ENCODE measurements around the gene SLC35A1. TPM values are rescaled to one million over a fixed set of nuclear protein-coding genes. Genes with fewer than 3 reads are reported as not detected.

SLC35A1 gene
- total and polyA plus RNA-seq, 7 donors, result 5.7 to 15.3 (median 8.7) TPM

- 80 to 96% (median 94%) methylated on average over 4 of the region's 4 CpGs for WGBS, 3 donors
- Histone ChIP-seq H3K27ac (no peak overlapping the region), H3K27me3 (ENCODE audit: insufficient read depth in 3 of 3, low read length in 2 of 3) (no peaks in the 10 kb centered on the region), H3K36me3 (ENCODE audit: insufficient read depth in 1 of 2, low read depth in 1 of 2) (peaks cover 0 to 71% of the 10 kb centered on the region in 2 donors), H3K4me3 (no peak overlapping the region), H3K9me3 (no peaks in the 10 kb centered on the region), H3K4me1 (no peaks in the 10 kb centered on the region)
- DNase-seq (no peak), ATAC-seq (no peak)
- TF ChIP-seq, protein P1, sequence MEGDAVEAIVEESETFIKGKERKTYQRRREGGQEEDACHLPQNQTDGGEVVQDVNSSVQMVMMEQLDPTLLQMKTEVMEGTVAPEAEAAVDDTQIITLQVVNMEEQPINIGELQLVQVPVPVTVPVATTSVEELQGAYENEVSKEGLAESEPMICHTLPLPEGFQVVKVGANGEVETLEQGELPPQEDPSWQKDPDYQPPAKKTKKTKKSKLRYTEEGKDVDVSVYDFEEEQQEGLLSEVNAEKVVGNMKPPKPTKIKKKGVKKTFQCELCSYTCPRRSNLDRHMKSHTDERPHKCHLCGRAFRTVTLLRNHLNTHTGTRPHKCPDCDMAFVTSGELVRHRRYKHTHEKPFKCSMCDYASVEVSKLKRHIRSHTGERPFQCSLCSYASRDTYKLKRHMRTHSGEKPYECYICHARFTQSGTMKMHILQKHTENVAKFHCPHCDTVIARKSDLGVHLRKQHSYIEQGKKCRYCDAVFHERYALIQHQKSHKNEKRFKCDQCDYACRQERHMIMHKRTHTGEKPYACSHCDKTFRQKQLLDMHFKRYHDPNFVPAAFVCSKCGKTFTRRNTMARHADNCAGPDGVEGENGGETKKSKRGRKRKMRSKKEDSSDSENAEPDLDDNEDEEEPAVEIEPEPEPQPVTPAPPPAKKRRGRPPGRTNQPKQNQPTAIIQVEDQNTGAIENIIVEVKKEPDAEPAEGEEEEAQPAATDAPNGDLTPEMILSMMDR (IDR thresholded peaks at IDR 0.05), result no peak
- intact Hi-C loops (cut with DNase I), result no loop called here
Measured at GRCh38 chr6:87553159-87553765, 80.5 kb downstream of the SLC35A1 start.

GRCh38 chr6:87555506-87555905 is 82.7 kb downstream of the SLC35A1 start:
- intact Hi-C loops (cut with DNase I), result no loop called here
- Histone ChIP-seq H3K4me1 (no peaks in the 10 kb centered on the region), H3K27me3 (ENCODE audit: insufficient read depth in 3 of 3, low read length in 2 of 3) (no peaks in the 10 kb centered on the region), H3K4me3 (no peak overlapping the region), H3K36me3 (ENCODE audit: insufficient read depth in 1 of 2, low read depth in 1 of 2) (peaks cover 0 to 72% of the 10 kb centered on the region in 2 donors), H3K27ac (no peak overlapping the region), H3K9me3 (no peaks in the 10 kb centered on the region)
- DNase-seq, result no peak
- no peak for ATAC-seq
- TF ChIP-seq, protein P1 (IDR thresholded peaks at IDR 0.05), result no peak

GRCh38 chr6:87558446-87558845 is 85.7 kb downstream of the SLC35A1 start:
- Histone ChIP-seq H3K27me3 (ENCODE audit: insufficient read depth in 3 of 3, low read length in 2 of 3) (no peaks in the 10 kb centered on the region), H3K4me3 (no peak overlapping the region), H3K27ac (no peak overlapping the region), H3K4me1 (no peaks in the 10 kb centered on the region), H3K9me3 (no peaks in the 10 kb centered on the region), H3K36me3 (ENCODE audit: insufficient read depth in 1 of 2, low read depth in 1 of 2) (peaks cover 5 to 86% of the 10 kb centered on the region in 2 donors)
- intact Hi-C loops (cut with DNase I), result no loop called here
- TF ChIP-seq, protein P1 (IDR thresholded peaks at IDR 0.05), result no peak
- no peak for ATAC-seq
- no peak for DNase-seq

DNA sequence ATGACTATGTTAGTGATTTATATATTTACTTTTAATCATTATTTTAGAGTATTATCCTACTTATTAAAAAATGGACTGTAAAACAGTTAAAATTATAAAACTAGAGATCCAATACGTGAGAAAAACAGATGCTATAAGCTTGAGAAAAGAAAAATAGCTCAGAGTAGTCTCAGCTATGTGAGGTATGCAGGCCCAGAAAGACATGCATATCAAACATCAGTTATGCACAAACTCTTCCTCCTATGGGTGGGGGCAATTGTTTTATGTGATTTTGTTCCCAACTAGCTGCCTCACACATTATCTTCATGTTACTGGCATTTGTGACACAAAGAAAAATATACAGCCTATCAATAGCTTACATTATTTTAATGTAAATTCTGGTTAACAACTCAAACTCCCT is 88.2 kb downstream of the SLC35A1 start:
- H3K4me1 ChIP-seq, result no peaks in the 10 kb centered on the region
- no peaks in the 10 kb centered on the region for H3K27me3 ChIP-seq (ENCODE audit: insufficient read depth in 3 of 3, low read length in 2 of 3)
- TF ChIP-seq, protein P1 (IDR thresholded peaks at IDR 0.05), result no peak
- peaks cover 5 to 73% of the 10 kb centered on the region in 2 donors for H3K36me3 ChIP-seq (ENCODE audit: insufficient read depth in 1 of 2, low read depth in 1 of 2)
- ATAC-seq, result no peak
- intact Hi-C loops (cut with DNase I), result no loop called here
- H3K9me3 ChIP-seq, result no peaks in the 10 kb centered on the region
- no peak overlapping the region for H3K27ac ChIP-seq
- DNase-seq, result no peak
- no peak overlapping the region for H3K4me3 ChIP-seq
- 65 to 85% (median 75%) methylated on average over 1 of the region's 1 CpG for WGBS, 3 donors

Other genes with a start within 250 kb of the SLC35A1 start
- 1 to 10 TPM; 5.2 to 8.6 (median 6.4) TPM for gene SMIM8, start 150.4 kb upstream of the SLC35A1 start, total RNA-seq
- 1 to 10 TPM; 3.7 to 5.7 (median 4.1) TPM for gene SMIM8, start 150.4 kb upstream of the SLC35A1 start, polyA plus RNA-seq
- gene GJB7, start 143.7 kb upstream of the SLC35A1 start, total RNA-seq, result not detected
- gene GJB7, start 143.7 kb upstream of the SLC35A1 start, polyA plus RNA-seq, result not detected
- gene C6orf163, start 128.2 kb upstream of the SLC35A1 start, total RNA-seq, result 1 to 10 TPM in 2 of 4 donors, under 1 TPM in 2; 0.30 to 1.4 (median 1.1) TPM
- under 1 TPM; 0.22 to 0.41 (median 0.36) TPM for gene C6orf163, start 128.2 kb upstream of the SLC35A1 start, polyA plus RNA-seq
- not detected for gene CFAP206, start 65.0 kb upstream of the SLC35A1 start, total RNA-seq
- under 1 TPM; 0.10 to 0.70 (median 0.10) TPM for gene CFAP206, start 65.0 kb upstream of the SLC35A1 start, polyA plus RNA-seq
- gene RARS2, start 117.0 kb downstream of the SLC35A1 start, total RNA-seq, result 10 to 100 TPM; 11.6 to 20.7 (median 16.7) TPM
- 10 to 100 TPM; 14.8 to 17.3 (median 17.1) TPM for gene RARS2, start 117.0 kb downstream of the SLC35A1 start, polyA plus RNA-seq
- gene ORC3, start 117.2 kb downstream of the SLC35A1 start, total RNA-seq, result 10 to 100 TPM; 18.9 to 26.8 (median 22.1) TPM
- 10 to 100 TPM; 14.5 to 44.0 (median 17.3) TPM for gene ORC3, start 117.2 kb downstream of the SLC35A1 start, polyA plus RNA-seq
- gene AKIRIN2, start 229.3 kb downstream of the SLC35A1 start, total RNA-seq, result 100 to 1,000 TPM in 3 of 4 donors, 10 to 100 TPM in 1; 71.9 to 188 (median 141) TPM
- 100 to 1,000 TPM in 1 of 3 donors, 10 to 100 TPM in 2; 65.0 to 127 (median 87.6) TPM for gene AKIRIN2, start 229.3 kb downstream of the SLC35A1 start, polyA plus RNA-seq